ENCODE data around the gene GRIN3A. TPM values are rescaled to one million over a fixed set of nuclear protein-coding genes. Genes with fewer than 3 reads are reported as not detected.
A peak's percentile ranks its signal among the peaks of the same experiment; 100 is the strongest.
"Not testable (repeated sequence)": the region's sequence is repeated elsewhere in the genome, so short reads cannot be mapped to it uniquely, and the experiment has no call there.

GRIN3A gene
- total RNA-seq, 1 experiment from 2014 or later, result not detected

- DNase-seq (ENCODE audit: unreplicated experiment), result no peak
- CTCF ChIA-PET, result interaction anchor here (1.4 kb wide), 1 partner anchor 8 kb away, joined by 3 read pairs; no protein-coding TSS in a partner anchor
- peaks cover 18% of the 10 kb centered on the region for H3K27me3 Mint-ChIP-seq (ENCODE audit: insufficient read depth, unreplicated experiment)
- no peak overlapping the region for H3K4me3 Mint-ChIP-seq (ENCODE audit: unreplicated experiment)
- BruUV-seq (replicated peaks), result no TSS peak
- H3K4me1 Mint-ChIP-seq (ENCODE audit: insufficient read depth, unreplicated experiment), result no peaks in the 10 kb centered on the region
- TF ChIP-seq CTCF (IDR thresholded peaks at IDR 0.05; ENCODE audit: unreplicated experiment), result no peak
- intact Hi-C loops (cut with micrococcal nuclease), result no loop called here
- POLR2A ChIA-PET, result no interaction called here
- no peaks in the 10 kb centered on the region for H3K9me3 Mint-ChIP-seq (ENCODE audit: unreplicated experiment)
- H3K27ac Mint-ChIP-seq (ENCODE audit: low read depth, unreplicated experiment), result no peak overlapping the region
- H3K36me3 Mint-ChIP-seq (ENCODE audit: insufficient read depth, unreplicated experiment), result no peaks in the 10 kb centered on the region
Measured at GRCh38 chr9:101593345-101593744, 145.1 kb downstream of the GRIN3A start.

- BruUV-seq (replicated peaks), result no TSS peak
- no peak for TF ChIP-seq CTCF (IDR thresholded peaks at IDR 0.05; ENCODE audit: unreplicated experiment)
- Mint-ChIP-seq H3K9me3 (ENCODE audit: unreplicated experiment) (no peaks in the 10 kb centered on the region), H3K36me3 (ENCODE audit: insufficient read depth, unreplicated experiment) (no peaks in the 10 kb centered on the region), H3K4me3 (ENCODE audit: unreplicated experiment) (no peak overlapping the region), H3K4me1 (ENCODE audit: insufficient read depth, unreplicated experiment) (no peaks in the 10 kb centered on the region), H3K27me3 (ENCODE audit: insufficient read depth, unreplicated experiment) (peaks cover 18% of the 10 kb centered on the region), H3K27ac (ENCODE audit: low read depth, unreplicated experiment) (no peak overlapping the region)
- CTCF ChIA-PET, result interaction anchor here (0.9 to 1.4 kb wide), 3 partner anchors 9 to 134 kb away, joined by 3 to 4 read pairs (median 3); no protein-coding TSS in a partner anchor
- DNase-seq (ENCODE audit: unreplicated experiment), result no peak
- POLR2A ChIA-PET, result no interaction called here
- intact Hi-C loops (cut with micrococcal nuclease), result no loop called here
Measured at GRCh38 chr9:101592788-101593187, 145.7 kb downstream of the GRIN3A start.

GRCh38 chr9:101591787-101592446 lies 146.5 kb downstream of the GRIN3A start:
- Mint-ChIP-seq H3K27ac (ENCODE audit: low read depth, unreplicated experiment) (no peak overlapping the region), H3K27me3 (ENCODE audit: insufficient read depth, unreplicated experiment) (peaks cover 17% of the 10 kb centered on the region), H3K9me3 (ENCODE audit: unreplicated experiment) (no peaks in the 10 kb centered on the region), H3K36me3 (ENCODE audit: insufficient read depth, unreplicated experiment) (no peaks in the 10 kb centered on the region), H3K4me3 (ENCODE audit: unreplicated experiment) (no peak overlapping the region), H3K4me1 (ENCODE audit: insufficient read depth, unreplicated experiment) (no peaks in the 10 kb centered on the region)
- BruUV-seq (replicated peaks), result no TSS peak
- TF ChIP-seq CTCF (IDR thresholded peaks at IDR 0.05; ENCODE audit: unreplicated experiment), result no peak
- no peak for DNase-seq (ENCODE audit: unreplicated experiment)
- CTCF ChIA-PET, result interaction anchor here (0.9 to 1.2 kb wide), 3 partner anchors 9 to 133 kb away, joined by 3 to 5 read pairs (median 4); no protein-coding TSS in a partner anchor
- POLR2A ChIA-PET, result interaction anchor here (0.6 kb wide), 1 partner anchor 15 kb away, joined by 4 read pairs; no protein-coding TSS in a partner anchor
- intact Hi-C loops (cut with micrococcal nuclease), result no loop called here

GRCh38 chr9:101590901-101591300 lies 147.5 kb downstream of the GRIN3A start:
- H3K27me3 Mint-ChIP-seq (ENCODE audit: insufficient read depth, unreplicated experiment), result peaks cover 7% of the 10 kb centered on the region
- H3K4me1 Mint-ChIP-seq (ENCODE audit: insufficient read depth, unreplicated experiment), result no peaks in the 10 kb centered on the region
- ChIA-PET POLR2A (interaction anchor here (0.6 kb wide), 1 partner anchor 14 kb away, joined by 4 read pairs; no protein-coding TSS in a partner anchor), CTCF (interaction anchor here (1.9 kb wide), 1 partner anchor 11 kb away, joined by 8 read pairs; no protein-coding TSS in a partner anchor)
- H3K36me3 Mint-ChIP-seq (ENCODE audit: insufficient read depth, unreplicated experiment), result no peaks in the 10 kb centered on the region
- BruUV-seq (replicated peaks), result no TSS peak
- no peaks in the 10 kb centered on the region for H3K9me3 Mint-ChIP-seq (ENCODE audit: unreplicated experiment)
- intact Hi-C loops (cut with micrococcal nuclease), result no loop called here
- H3K27ac Mint-ChIP-seq (ENCODE audit: low read depth, unreplicated experiment), result no peak overlapping the region
- no peak overlapping the region for H3K4me3 Mint-ChIP-seq (ENCODE audit: unreplicated experiment)
- TF ChIP-seq CTCF (IDR thresholded peaks at IDR 0.05; ENCODE audit: unreplicated experiment), result no peak
- DNase-seq (ENCODE audit: unreplicated experiment), result no peak

GRCh38 chr9:101590074-101590473 lies 148.4 kb downstream of the GRIN3A start:
- H3K27ac Mint-ChIP-seq (ENCODE audit: low read depth, unreplicated experiment); POLR2A ChIA-PET; H3K27me3 Mint-ChIP-seq (ENCODE audit: insufficient read depth, unreplicated experiment); H3K4me1 Mint-ChIP-seq (ENCODE audit: insufficient read depth, unreplicated experiment); intact Hi-C loops (cut with micrococcal nuclease); H3K9me3 Mint-ChIP-seq (ENCODE audit: unreplicated experiment); H3K4me3 Mint-ChIP-seq (ENCODE audit: unreplicated experiment); H3K36me3 Mint-ChIP-seq (ENCODE audit: insufficient read depth, unreplicated experiment); BruUV-seq (replicated peaks): not testable (repeated sequence)
- peak; percentile 53 for DNase-seq (ENCODE audit: unreplicated experiment)
- CTCF ChIA-PET, result interaction anchor here (0.6 to 1.9 kb wide), 5 partner anchors 9 to 23 kb away, joined by 3 to 8 read pairs (median 3); no protein-coding TSS in a partner anchor
